Measurements from ENCODE around the gene BABAM2. TPM values are rescaled to one million over a fixed set of nuclear protein-coding genes. Genes with fewer than 3 reads are reported as not detected.

BABAM2 gene
- total and polyA plus RNA-seq, 2 experiments from 2014 or later, result 17.8 to 21.5 TPM

- Histone ChIP-seq H3F3A (replicated peaks; ENCODE audit: low read depth) (no peaks in the 10 kb centered on the region), H2AFZ (no peak overlapping the region), H3K36me3 (ENCODE audit: insufficient read depth) (no peaks in the 10 kb centered on the region), H3K9me2 (ENCODE audit: insufficient read depth) (no peaks in the 10 kb centered on the region; the same call in 1 of the 2 replicates), H3K27ac (ENCODE audit: low read depth) (no peak overlapping the region), H3K4me3 (no peak overlapping the region), H3K27me3 (ENCODE audit: insufficient read depth) (no peaks in the 10 kb centered on the region), H3K4me1 (ENCODE audit: insufficient read depth) (no peaks in the 10 kb centered on the region), H3K4me2 (no peak overlapping the region), H3K79me2 (replicated peaks; ENCODE audit: insufficient read depth) (no peaks in the 10 kb centered on the region), H4K20me1 (replicated peaks; ENCODE audit: insufficient read depth) (no peaks in the 10 kb centered on the region)
- H3K4me1 Mint-ChIP-seq, result no peaks in the 10 kb centered on the region
- no peak overlapping the region for H3K27ac Mint-ChIP-seq
- no peaks in the 10 kb centered on the region for H3K9me3 Mint-ChIP-seq
- H3K4me3 Mint-ChIP-seq, result no peak overlapping the region
- peaks cover 1% of the 10 kb centered on the region for H3K27me3 Mint-ChIP-seq (ENCODE audit: insufficient read depth, low read depth, poor library complexity)
- DNase-seq (ENCODE audit: low spot score) (no peak), ATAC-seq (no peak)
- no peaks in the 10 kb centered on the region for H3K36me3 Mint-ChIP-seq (ENCODE audit: low read depth)
- TF ChIP-seq STAT1 (IDR thresholded peaks at IDR 0.05; ENCODE audit: unreplicated experiment) (no peak), CREB1 (CRISPR knock-in tag; IDR thresholded peaks at IDR 0.05; ENCODE audit: low read depth) (no peak), ZNF462 (CRISPR knock-in tag; IDR thresholded peaks at IDR 0.05) (no peak), EZH2 (IDR thresholded peaks at IDR 0.05; ENCODE audit: low read depth, unreplicated experiment) (no peak), EZH2phosphoT487 (IDR thresholded peaks at IDR 0.05; ENCODE audit: unreplicated experiment) (no peak), POLR2AphosphoS5 (IDR thresholded peaks at IDR 0.05; ENCODE audit: low read depth) (no peak), CTCF (conservative IDR thresholded peaks at IDR 0.05; ENCODE audit: low read depth in 2 of 2) (no peak), ETS1 (IDR thresholded peaks at IDR 0.05) (no peak), ZNF114 (CRISPR knock-in tag; IDR thresholded peaks at IDR 0.05) (no peak), REST (IDR thresholded peaks at IDR 0.05; ENCODE audit: unreplicated experiment) (no peak)
Measured at GRCh38 chr2:27897717-27898116, 7.2 kb downstream of the BABAM2 start.
